ENCODE measurements around the gene KIFC1. TPM values are rescaled to one million over a fixed set of nuclear protein-coding genes. Genes with fewer than 3 reads are reported as not detected.

The KIFC1 gene
- total and polyA plus RNA-seq, 9 of the 15 experiments (the other 6 are each of a cell fraction or from before 2014, with no cell fraction given): 1.3 to 95.2 (median 76.9) TPM

GRCh38 chr6:33454009-33454946, 62.7 kb downstream of the KIFC1 start, which contains the start of gene ZBTB9 (continued):
- TF ChIP-seq NBN (IDR thresholded peaks at IDR 0.05; ENCODE audit: low read depth) (no peak), RBM14 (IDR thresholded peaks at IDR 0.05; ENCODE audit: borderline replicate concordance, insufficient read depth, low read depth, low read length) (no peak), NEUROD1 (IDR thresholded peaks at IDR 0.05; ENCODE audit: borderline replicate concordance, low read depth, low read length, partially characterized antibody) (peak; percentile 93), PATZ1 (CRISPR knock-in tag; IDR thresholded peaks at IDR 0.05; ENCODE audit: borderline replicate concordance) (no peak), ZBTB1 (CRISPR knock-in tag; IDR thresholded peaks at IDR 0.05; ENCODE audit: borderline replicate concordance, low read depth) (no peak; the same call in 1 of the 2 replicates), ZNF140 (CRISPR knock-in tag; IDR thresholded peaks at IDR 0.05) (no peak), KAT8 (IDR thresholded peaks at IDR 0.05; ENCODE audit: low read depth) (no peak), STAT6 (CRISPR knock-in tag; IDR thresholded peaks at IDR 0.05) (no peak), POLR2AphosphoS5 (IDR thresholded peaks at IDR 0.05; ENCODE audit: control insufficient read depth, insufficient read depth, low read depth, low read length) (peak; percentile 74), CTCF (IDR thresholded peaks at IDR 0.05 in 2 of 3, conservative IDR thresholded peaks at IDR 0.05 in 1 of 3; ENCODE audit: insufficient read depth in 2 of 3, low read depth in 1 of 3, low read length in 3 of 3) (peak in 1 of 3 experiments; percentile 19; a peak in 2 of 6 replicates), BCOR (IDR thresholded peaks at IDR 0.05) (peak; percentile 41; the same call in 1 of the 2 replicates), EGR1 (conservative IDR thresholded peaks at IDR 0.05) (peak; percentile 93), ZNF740 (CRISPR knock-in tag; IDR thresholded peaks at IDR 0.05) (peak; percentile 35; the same call in 1 of the 2 replicates), ZNF740 (tag; IDR thresholded peaks at IDR 0.05) (no peak), ZNF655 (CRISPR knock-in tag; IDR thresholded peaks at IDR 0.05) (no peak), THRAP3 (IDR thresholded peaks at IDR 0.05; ENCODE audit: borderline replicate concordance) (peak; percentile 35; the same call in 1 of the 2 replicates), SRSF3 (IDR thresholded peaks at IDR 0.05; ENCODE audit: insufficient read depth, low read length) (no peak)
